CD4-positive, alpha-beta T cell treated with Interleukin-17A for 4 hours (primary cell): ENCODE measurements around the gene TFPI.
"Not testable (repeated sequence)": the region's sequence is repeated elsewhere in the genome, so short reads cannot be mapped to it uniquely, and the experiment has no call there.

Experiments
- DNase-seq: peaks from one replicate; pipeline ENCODE4 v3.0.0-alpha.2; 2020; ENCODE audit warnings: mixed read lengths

The TFPI gene

GRCh38 chr2:187527262-187527661, 27.0 kb downstream of the TFPI start:
- DNase-seq, result no peak

GRCh38 chr2:187526792-187527191, 27.4 kb downstream of the TFPI start:
- DNase-seq, result no peak

GRCh38 chr2:187525163-187525900, 28.9 kb downstream of the TFPI start:
- DNase-seq, result no peak

GRCh38 chr2:187523325-187523724, 30.9 kb downstream of the TFPI start:
- no peak for DNase-seq

- DNase-seq, result no peak
Observed at GRCh38 chr2:187520121-187520624, 34.1 kb downstream of the TFPI start.

GRCh38 chr2:187519419-187520120, 34.7 kb downstream of the TFPI start:
- DNase-seq, result no peak

- DNase-seq, result not testable (repeated sequence)
Observed at GRCh38 chr2:187517750-187518361, 36.4 kb downstream of the TFPI start.

- not testable (repeated sequence) for DNase-seq
Observed at GRCh38 chr2:187516630-187517510, 37.4 kb downstream of the TFPI start.

- DNase-seq, result no peak
Observed at GRCh38 chr2:187514930-187515329, 39.3 kb downstream of the TFPI start.

- DNase-seq, result not testable (repeated sequence)
Observed at GRCh38 chr2:187514235-187514829, 39.9 kb downstream of the TFPI start.

GRCh38 chr2:187513460-187514234, 40.6 kb downstream of the TFPI start:
- not testable (repeated sequence) for DNase-seq

GRCh38 chr2:187511356-187512315, 42.6 kb downstream of the TFPI start:
- DNase-seq, result no peak

- DNase-seq, result not testable (repeated sequence)
Observed at GRCh38 chr2:187510419-187511355, 43.5 kb downstream of the TFPI start.

GRCh38 chr2:187509667-187510417, 44.4 kb downstream of the TFPI start:
- no peak for DNase-seq

GRCh38 chr2:187506416-187506815, 47.8 kb downstream of the TFPI start:
- no peak for DNase-seq

- DNase-seq, result no peak
Observed at GRCh38 chr2:187505065-187505672, 49.1 kb downstream of the TFPI start.

- no peak for DNase-seq
Observed at GRCh38 chr2:187504312-187504921, 49.8 kb downstream of the TFPI start.
